Neural cell (in vitro differentiated cells): ENCODE results near the gene WFIKKN2.

Source experiments
- SMC3 ChIP-seq: fragments of 450-650 bp; conservative IDR thresholded peaks from 2 replicates; pipeline ENCODE4 v1.6.1; 2014; ENCODE audit warnings: antibody characterized with exemption, mild to moderate bottlenecking, moderate library complexity; ENCODE audit not compliant: poor library complexity
- TF ChIP-seq, protein P1 (sequence below): fragments of 450-650 bp; IDR thresholded peaks from 2 replicates; pipeline ENCODE4 v1.5.1; 2014; ENCODE audit warnings: antibody characterized with exemption, mild to moderate bottlenecking, moderate library complexity; ENCODE audit not compliant: poor library complexity, severe bottlenecking

DNA sequence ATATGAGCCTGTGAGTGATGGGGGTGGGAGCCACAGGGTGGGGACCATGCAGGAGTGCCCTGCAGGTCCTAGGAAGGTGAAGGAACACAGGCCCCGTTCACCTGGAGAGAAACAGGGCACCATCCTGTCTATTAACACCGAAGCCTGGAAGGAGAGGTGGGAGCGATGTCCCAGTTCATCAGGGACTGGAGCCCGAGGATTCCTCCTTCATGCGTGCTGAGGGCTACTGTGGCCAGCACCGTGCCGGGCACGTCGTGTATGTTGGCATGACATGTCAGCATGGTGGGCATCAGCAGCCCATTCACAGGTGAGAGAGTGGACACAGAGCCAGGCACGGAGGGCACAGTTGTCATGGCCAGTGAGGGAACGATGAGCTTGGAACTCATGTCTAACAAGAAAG lies 1.4 kb downstream of the WFIKKN2 start:
- TF ChIP-seq, protein P1, sequence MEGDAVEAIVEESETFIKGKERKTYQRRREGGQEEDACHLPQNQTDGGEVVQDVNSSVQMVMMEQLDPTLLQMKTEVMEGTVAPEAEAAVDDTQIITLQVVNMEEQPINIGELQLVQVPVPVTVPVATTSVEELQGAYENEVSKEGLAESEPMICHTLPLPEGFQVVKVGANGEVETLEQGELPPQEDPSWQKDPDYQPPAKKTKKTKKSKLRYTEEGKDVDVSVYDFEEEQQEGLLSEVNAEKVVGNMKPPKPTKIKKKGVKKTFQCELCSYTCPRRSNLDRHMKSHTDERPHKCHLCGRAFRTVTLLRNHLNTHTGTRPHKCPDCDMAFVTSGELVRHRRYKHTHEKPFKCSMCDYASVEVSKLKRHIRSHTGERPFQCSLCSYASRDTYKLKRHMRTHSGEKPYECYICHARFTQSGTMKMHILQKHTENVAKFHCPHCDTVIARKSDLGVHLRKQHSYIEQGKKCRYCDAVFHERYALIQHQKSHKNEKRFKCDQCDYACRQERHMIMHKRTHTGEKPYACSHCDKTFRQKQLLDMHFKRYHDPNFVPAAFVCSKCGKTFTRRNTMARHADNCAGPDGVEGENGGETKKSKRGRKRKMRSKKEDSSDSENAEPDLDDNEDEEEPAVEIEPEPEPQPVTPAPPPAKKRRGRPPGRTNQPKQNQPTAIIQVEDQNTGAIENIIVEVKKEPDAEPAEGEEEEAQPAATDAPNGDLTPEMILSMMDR = no peak
- TF ChIP-seq SMC3 = no peak
